HCT116 (cell line): ENCODE results near the gene FLT4. TPM values are rescaled to one million over a fixed set of nuclear protein-coding genes. Genes with fewer than 3 reads are reported as not detected.
"Not testable (repeated sequence)": the region's sequence is repeated elsewhere in the genome, so short reads cannot be mapped to it uniquely, and the experiment has no call there.

ENCODE experiments used
- ATAC-seq: fragments of 200-7000 bp; cut with Tn5 transposase; 2 replicates; pipeline ENCODE4 v1.9.1; 2020; ENCODE audit warnings: mild to moderate bottlenecking, moderate library complexity
- BruUV-seq: library from RNA; stranded (reverse); fragments of 400-500 nt; replicated peaks from 2 replicates; lab custom pipeline; 2021; lab: Mats Ljungman, UMichigan
- CTCF ChIA-PET: fragments of 300-600 bp; sonication (Branson Sonifier 250); formaldehyde crosslinking; loops from one replicate; lab custom pipeline; 2021; ENCODE audit warnings: antibody characterized with exemption; lab: Charles Lee
- POLR2A ChIA-PET: fragments of 300-600, 350-600 bp; sonication (Branson Sonifier 250); formaldehyde crosslinking; loops from one replicate; lab custom pipeline; 2021; ENCODE audit warnings: antibody characterized with exemption; lab: Charles Lee
- RAD21 ChIA-PET, 2 experiments: fragments of 300-600 bp; sonication (Branson Sonifier 250); formaldehyde crosslinking; loops; one replicate each; lab custom pipeline; 2023; ENCODE audit warnings: low total read pairs in 2 of 2; ENCODE audit not compliant: uncharacterized antibody in 2 of 2, unreplicated experiment in 2 of 2, low non-redundant PET in 1 of 2; lab: Charles Lee
- DNase-seq: peaks from one replicate; pipeline ENCODE4 v3.0.0-alpha.2; 2010; ENCODE audit warnings: low read depth, low spot score
- H2AFZ ChIP-seq: fragments of 200-600 bp; shearing (Covaris generic), sonication (generic); 2 replicates; pipeline ENCODE4 v1.6.1; 2017; ENCODE audit warnings: low read depth, mixed run types, mixed read lengths, antibody characterized with exemption, low read length; ENCODE audit not compliant: poor library complexity, severe bottlenecking
- H3K27ac ChIP-seq: 2 replicates; pipeline ENCODE4 v1.5.1; 2012; ENCODE audit warnings: low read depth, low read length
- H3K27me3 ChIP-seq: fragments of 200-600 bp; sonication (generic); 2 replicates; pipeline ENCODE4 v1.6.1; 2016; ENCODE audit warnings: mixed run types, low read length, mixed read lengths; ENCODE audit not compliant: insufficient read depth
- H3K36me3 ChIP-seq, 2 experiments: fragments of 200-500 bp in 1 of 2; fragments of 200-600 bp in 1 of 2; sonication (Bioruptor generic) in 1 of 2; sonication (generic) in 1 of 2; 2 replicates each; pipeline versions ENCODE4 v1.5.1 to v1.6.1; 2014 to 2016; ENCODE audit warnings: low read length in 2 of 2, inconsistent platforms in 1 of 2, mixed read lengths in 1 of 2, mixed run types in 1 of 2; ENCODE audit not compliant: insufficient read depth in 2 of 2, control insufficient read depth in 1 of 2
- H3K4me1 ChIP-seq, 2 experiments: fragments of 200-600 bp in 1 of 2; sonication (generic) in 1 of 2; 2 replicates each; pipeline versions ENCODE4 v1.5.1 to v1.6.1; 2012 to 2017; ENCODE audit warnings: low read length in 2 of 2, inconsistent platforms in 1 of 2, mild to moderate bottlenecking in 1 of 2, mixed read lengths in 1 of 2, mixed run types in 1 of 2, moderate library complexity in 1 of 2; ENCODE audit not compliant: insufficient read depth in 2 of 2, control insufficient read depth in 1 of 2
- H3K4me2 ChIP-seq: fragments of 200-600 bp; sonication (generic); 2 replicates; pipeline ENCODE4 v1.6.1; 2017; ENCODE audit warnings: mixed run types, low read length, mixed read lengths
- H3K4me3 ChIP-seq, 2 experiments: fragments of 200-600 bp in 1 of 2; sonication (generic) in 1 of 2; replicated peaks in 1 of 2; 2 replicates each; pipeline ENCODE4 v1.5.1; 2011 to 2016; ENCODE audit warnings: low read length in 2 of 2, control low read depth in 1 of 2, low read depth in 1 of 2, mild to moderate bottlenecking in 1 of 2, mixed read lengths in 1 of 2, mixed run types in 1 of 2
- H3K79me2 ChIP-seq: fragments of 200-600 bp; sonication (generic); 2 replicates; pipeline ENCODE4 v1.6.1; 2017; ENCODE audit warnings: mild to moderate bottlenecking, mixed run types, low read length, moderate library complexity, mixed read lengths; ENCODE audit not compliant: insufficient read depth
- H3K9ac ChIP-seq: fragments of 200-600 bp; sonication (generic); 2 replicates; pipeline ENCODE4 v1.6.1; 2016; ENCODE audit warnings: low read length, mixed read lengths
- H3K9me2 ChIP-seq: fragments of 200-600 bp; sonication (generic), shearing (Covaris generic); 2 replicates; pipeline ENCODE4 v1.6.1; 2017; ENCODE audit warnings: mixed run types, mild to moderate bottlenecking, moderate library complexity; ENCODE audit not compliant: insufficient read depth
- H3K9me3 ChIP-seq, 2 experiments: fragments of 200-500 bp in 1 of 2; fragments of 200-600 bp in 1 of 2; sonication (Bioruptor generic) in 1 of 2; sonication (generic) in 1 of 2; 2 replicates each; pipeline ENCODE4 v1.6.1; 2014 to 2017; ENCODE audit warnings: low read length in 2 of 2, mixed read lengths in 2 of 2, inconsistent platforms in 1 of 2, low read depth in 1 of 2, mild to moderate bottlenecking in 1 of 2, mixed run types in 1 of 2, moderate library complexity in 1 of 2; ENCODE audit not compliant: control insufficient read depth in 1 of 2, insufficient read depth in 1 of 2
- H4K20me1 ChIP-seq: fragments of 200-600 bp; sonication (generic), shearing (Covaris generic); 2 replicates; pipeline ENCODE4 v1.6.1; 2017; ENCODE audit warnings: mixed run types, mild to moderate bottlenecking, moderate library complexity; ENCODE audit not compliant: insufficient read depth
- CEBPB ChIP-seq: IDR thresholded peaks from 2 replicates; pipeline ENCODE4 v1.6.1; 2012; ENCODE audit warnings: low read depth
- CTCF ChIP-seq, 3 experiments: fragments of 200-600 bp in 1 of 3; sonication (generic) in 1 of 3; IDR thresholded peaks in 2 of 3; conservative IDR thresholded peaks in 1 of 3; 2 replicates each; pipeline ENCODE4 v1.5.1; 2012 to 2017; ENCODE audit warnings: low read depth in 2 of 3, low read length in 2 of 3, antibody characterized with exemption in 1 of 3, borderline replicate concordance in 1 of 3, control low read depth in 1 of 3, mild to moderate bottlenecking in 1 of 3, mixed read lengths in 1 of 3, mixed run types in 1 of 3, moderate library complexity in 1 of 3; ENCODE audit not compliant: insufficient read depth in 1 of 3
- POLR2A ChIP-seq: IDR thresholded peaks from 2 replicates; pipeline ENCODE4 v1.7.0; 2011; ENCODE audit warnings: borderline replicate concordance; ENCODE audit not compliant: insufficient read depth, insufficient read length; ENCODE audit errors: extremely low read depth
- RAD21 ChIP-seq: IDR thresholded peaks from 2 replicates; pipeline ENCODE4 v1.6.1; 2012; ENCODE audit warnings: low read depth, mild to moderate bottlenecking
- SP1 ChIP-seq: IDR thresholded peaks from 2 replicates; pipeline ENCODE4 v1.6.1; 2012; ENCODE audit warnings: low read depth
- ZBTB33 ChIP-seq: IDR thresholded peaks from 2 replicates; pipeline ENCODE4 v1.6.1; 2011; ENCODE audit warnings: mild to moderate bottlenecking, low read length, moderate library complexity; ENCODE audit not compliant: insufficient replicate concordance; ENCODE audit errors: extremely low read depth
- ZFX ChIP-seq: fragments of 450-650 bp; IDR thresholded peaks from 2 replicates; pipeline ENCODE4 v1.6.1; 2017
- intact Hi-C: fragments of 100-400 bp; cut with micrococcal nuclease; formaldehyde crosslinking; loops from 2 replicates; pipeline ENCODE4 v1.10.0; 2022
- total RNA-seq: library from RNA; stranded (reverse); gene quantifications from one replicate; pipeline ENCODE4 v1.2.1, GENCODE V29; 2021; ENCODE audit not compliant: unreplicated experiment
- TF ChIP-seq, protein P1 (sequence below): IDR thresholded peaks from 2 replicates; pipeline ENCODE4 v1.6.1; 2012

Gene FLT4
- total RNA-seq, 1 experiment from 2014 or later, result 0.17 TPM

- no peak overlapping the region for H2AFZ ChIP-seq
- H3K4me2 ChIP-seq, result no peak overlapping the region
- BruUV-seq, result no TSS peak
- H3K27me3 ChIP-seq, result no peaks in the 10 kb centered on the region
- H3K79me2 ChIP-seq, result no peaks in the 10 kb centered on the region
- ChIA-PET CTCF (interaction anchor here (0.6 kb wide), 1 partner anchor 1834 kb away, joined by 18 read pairs; no protein-coding TSS in a partner anchor), RAD21 (interaction anchor here in 1 of 2 experiments (0.6 kb wide), 1 partner anchor 1834 kb away, joined by 3 read pairs; no protein-coding TSS in a partner anchor)
- H3K4me1 ChIP-seq, result peaks cover 0 to 3% of the 10 kb centered on the region in 2 experiments; a peak in 2 of 4 replicates
- DNase-seq (no peak), ATAC-seq (no peak)
- intact Hi-C loops, result loop anchor here (5.0 kb wide), 1 partner anchor 546 kb away; no protein-coding TSS in a partner anchor
- TF ChIP-seq SP1 (no peak), ZBTB33 (no peak), CEBPB (no peak), CTCF (IDR thresholded peaks at IDR 0.05 in 2 of 3, conservative IDR thresholded peaks at IDR 0.05 in 1 of 3; ENCODE audit: borderline replicate concordance in 1 of 3, insufficient read depth in 1 of 3, low read depth in 2 of 3, low read length in 2 of 3) (0 out of 6 replicates have a peak, but pooled peaks of 1 of the 3 experiments have one; percentile 12), RAD21 (peak; percentile 27; the same call in 1 of the 2 replicates), POLR2A (no peak), ZFX (no peak)
- TF ChIP-seq, protein P1, sequence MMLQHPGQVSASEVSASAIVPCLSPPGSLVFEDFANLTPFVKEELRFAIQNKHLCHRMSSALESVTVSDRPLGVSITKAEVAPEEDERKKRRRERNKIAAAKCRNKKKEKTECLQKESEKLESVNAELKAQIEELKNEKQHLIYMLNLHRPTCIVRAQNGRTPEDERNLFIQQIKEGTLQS, result no peak
- TF ChIP-seq, all 23 proteins: peak for 2
- Histone ChIP-seq H3K27ac (no peak overlapping the region), H3K4me3 (no peak overlapping the region), H3K9me3 (no peaks in the 10 kb centered on the region), H3K9me2 (no peaks in the 10 kb centered on the region), H3K36me3 (no peaks in the 10 kb centered on the region), H4K20me1 (no peaks in the 10 kb centered on the region; the same call in 1 of the 2 replicates), H3K9ac (no peak overlapping the region)
- POLR2A ChIA-PET, result no interaction called here
These were observed 24.1 kb upstream of the FLT4 start for GRCh38 chr5:180673371-180674089.

GRCh38 chr5:180671958-180672524, 22.6 kb upstream of the FLT4 start:
- CTCF ChIA-PET, DNase-seq, POLR2A ChIA-PET, H3K79me2 ChIP-seq, H3K27me3 ChIP-seq, H3K4me3 ChIP-seq, H3K9me2 ChIP-seq, RAD21 ChIA-PET, H3K9ac ChIP-seq, ATAC-seq, H3K4me1 ChIP-seq, H3K27ac ChIP-seq, H3K4me2 ChIP-seq, H3K36me3 ChIP-seq, BruUV-seq, H4K20me1 ChIP-seq, H3K9me3 ChIP-seq, H2AFZ ChIP-seq: not testable (repeated sequence)
- intact Hi-C loops, result loop anchor here (2.0 to 5.0 kb wide), 2 partner anchors 379 to 545 kb away; partner anchors contain the start of gene MAPK9
